SH-SY5Y (cell line): ENCODE data around the gene PYGM.

Experiments
- GATA2 ChIP-seq: IDR thresholded peaks from 2 replicates; pipeline ENCODE4 v1.6.1; 2011; ENCODE audit warnings: mild to moderate bottlenecking, low read depth, low read length
- GATA3 ChIP-seq: IDR thresholded peaks from 2 replicates; pipeline ENCODE4 v1.6.1; 2011; ENCODE audit warnings: low read depth, mild to moderate bottlenecking, low read length, moderate library complexity

- TF ChIP-seq GATA2 (no peak), GATA3 (no peak)
Observed at GRCh38 chr11:64734811-64735724, 24.7 kb downstream of the PYGM start.
